DMS53 treated with DMSO at 0.1 percent for 48 hours (cell line): ENCODE results near the gene LMOD3.

Source experiments
- DNase-seq: peaks from one replicate; lab custom pipeline; 2025; ENCODE audit not compliant: unreplicated experiment; lab: John Stamatoyannopoulos, UW

Gene LMOD3

GRCh38 chr3:69065318-69065964, 57.0 kb downstream of the LMOD3 start:
- DNase-seq, result no peak

- DNase-seq, result no peak
Measured at GRCh38 chr3:69063636-69064035, 58.8 kb downstream of the LMOD3 start.

DNA sequence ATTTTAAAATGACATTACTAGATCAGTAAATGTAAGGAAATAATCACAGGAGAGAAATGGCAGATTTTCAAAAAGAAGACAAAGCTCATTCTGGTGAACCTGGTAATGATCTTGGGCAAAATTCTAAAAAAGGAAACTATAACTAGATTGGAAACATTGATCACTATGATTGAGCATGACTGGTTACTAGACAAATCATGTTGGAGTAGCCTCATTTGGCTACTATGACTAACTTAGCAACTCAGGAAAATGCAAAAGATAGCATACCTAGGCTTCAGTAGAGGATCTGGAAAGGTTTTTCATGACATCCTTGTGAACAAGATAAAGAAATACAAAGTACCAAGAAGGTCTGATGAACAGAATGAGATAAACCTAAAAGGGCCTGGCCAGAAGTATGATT, 62.7 kb downstream of the LMOD3 start:
- no peak for DNase-seq

- DNase-seq, result no peak
Measured at GRCh38 chr3:69058947-69059224, 63.5 kb downstream of the LMOD3 start.

GRCh38 chr3:69058180-69058946, 64.0 kb downstream of the LMOD3 start:
- no peak for DNase-seq
